DMS153 treated with DMSO at 0.1 percent for 48 hours (cell line): Measurements from ENCODE around the gene PNMA6E.
"Not testable (repeated sequence)": the region's sequence is repeated elsewhere in the genome, so short reads cannot be mapped to it uniquely, and the experiment has no call there.

Experiments used
- DNase-seq: peaks from one replicate; lab custom pipeline; 2025; ENCODE audit not compliant: unreplicated experiment; lab: John Stamatoyannopoulos, UW

Gene PNMA6E

DNA sequence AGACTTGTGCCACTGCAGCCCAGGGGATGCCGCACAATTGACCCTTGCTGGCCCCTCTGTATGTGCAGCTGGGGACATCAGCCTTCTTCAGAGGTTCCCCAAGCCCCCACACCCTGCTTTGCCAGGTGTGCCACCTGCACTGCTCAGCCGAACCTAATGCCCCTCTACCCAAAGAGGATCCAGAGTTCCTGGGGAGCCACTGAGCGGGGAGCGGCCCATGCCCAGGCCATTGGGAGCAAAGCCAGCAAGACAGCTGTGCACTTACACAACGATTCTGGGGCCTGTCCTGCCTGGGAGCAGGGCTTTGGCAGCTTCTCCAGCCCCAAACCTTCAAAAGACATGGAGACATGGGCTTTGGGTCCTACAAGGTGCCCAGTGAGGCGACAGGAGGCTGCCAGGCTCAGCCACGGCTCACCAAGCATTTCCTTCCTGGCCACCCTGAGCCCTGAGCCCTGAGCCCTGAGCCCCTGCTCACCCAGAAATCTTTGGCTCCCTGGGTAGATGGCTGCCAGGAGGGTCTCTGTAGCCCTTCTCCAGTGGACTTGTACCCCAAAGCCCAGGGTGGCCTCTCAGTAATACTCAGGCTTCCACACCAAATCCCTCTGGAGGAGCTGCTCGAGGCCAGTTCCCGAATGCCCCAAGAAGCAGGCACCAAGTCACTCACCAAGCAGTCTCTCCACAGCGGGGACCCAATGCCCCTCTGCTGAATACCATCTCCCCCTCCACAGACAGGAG, 13.0 kb downstream of the PNMA6E start:
- no peak for DNase-seq

- no peak for DNase-seq
Measured at GRCh38 chrX:153387345-153387744, 13.8 kb downstream of the PNMA6E start.

- no peak for DNase-seq
Measured at GRCh38 chrX:153386097-153386496, 15.1 kb downstream of the PNMA6E start.

DNA sequence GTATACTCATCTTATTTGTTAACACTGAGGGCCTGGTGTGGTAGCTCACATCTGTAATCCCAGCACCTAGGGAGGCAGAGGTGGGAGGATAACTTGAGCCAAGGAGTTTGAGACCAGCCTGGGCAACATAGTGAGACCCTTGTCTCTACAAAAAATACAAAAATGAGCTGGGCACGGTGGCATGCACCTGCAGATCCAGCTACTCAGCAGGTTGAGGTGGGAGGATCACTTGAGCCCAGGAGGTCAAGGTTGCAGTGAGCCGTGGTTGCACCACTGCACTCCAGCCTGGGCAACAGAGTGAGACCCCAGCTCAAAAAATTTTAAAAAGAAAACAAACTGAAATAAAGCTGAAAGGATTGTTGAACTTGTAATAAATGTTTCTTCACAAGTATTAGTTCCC, 16.2 kb downstream of the PNMA6E start:
- DNase-seq: not testable (repeated sequence)

DNA sequence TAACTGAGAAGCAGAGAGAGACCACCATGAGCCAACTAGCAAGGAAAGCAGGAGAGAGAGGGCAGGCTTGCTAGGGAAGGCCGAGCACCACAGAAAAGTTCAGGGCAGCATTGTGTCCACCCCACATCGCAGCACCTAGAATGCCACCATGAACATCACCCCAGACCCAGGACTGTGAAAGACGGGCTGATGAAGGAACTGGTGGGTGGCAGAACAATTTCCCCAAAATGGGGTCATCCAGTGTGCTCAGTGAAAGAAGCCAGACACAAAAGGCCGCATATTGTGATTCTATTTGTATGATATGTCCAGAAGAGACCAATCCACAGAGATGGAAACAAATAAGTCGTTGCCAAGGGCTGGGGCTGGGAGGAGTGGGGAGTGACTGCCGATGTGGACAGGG, 16.8 kb downstream of the PNMA6E start:
- no peak for DNase-seq

GRCh38 chrX:153382563-153383482, 18.3 kb downstream of the PNMA6E start:
- DNase-seq: no peak

DNA sequence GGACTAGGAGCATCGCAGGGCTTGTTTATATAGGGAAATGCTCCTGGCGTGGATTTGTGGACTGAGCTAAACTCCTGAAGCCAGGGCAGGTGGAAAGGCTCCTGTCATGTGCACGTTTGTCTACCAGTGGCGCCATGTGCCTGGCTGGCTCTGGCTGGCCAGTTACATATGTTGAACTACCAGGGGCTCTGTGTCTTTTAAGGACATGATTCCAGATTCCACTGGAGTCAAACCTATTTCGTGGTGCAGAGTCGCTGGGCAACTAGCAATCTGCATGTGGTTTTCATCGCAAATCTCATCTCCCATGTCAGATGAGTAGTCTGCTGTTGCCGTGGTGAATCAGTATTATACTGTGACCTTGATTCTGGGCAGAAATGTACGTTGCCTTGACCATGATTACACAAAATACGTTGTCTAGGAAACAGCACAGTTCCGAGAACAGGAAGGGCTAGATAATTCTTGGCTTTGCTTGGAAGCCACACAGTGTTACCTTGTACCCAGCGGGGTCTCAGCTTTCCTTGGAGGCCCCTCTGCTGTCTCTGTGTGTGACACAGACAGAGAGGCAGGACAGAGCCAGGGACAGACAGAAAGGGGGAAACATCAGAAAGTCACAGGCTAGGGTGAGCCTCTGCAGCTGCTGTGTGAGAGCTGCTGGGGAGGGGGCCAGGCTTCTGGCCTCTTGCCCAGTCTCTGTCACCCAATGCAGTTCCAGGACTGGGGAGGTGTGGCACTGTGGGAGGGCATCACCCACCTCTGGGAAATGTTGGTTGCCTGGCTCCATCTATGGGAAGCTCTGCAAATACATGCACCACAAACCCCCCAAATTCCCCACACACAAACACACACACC, 19.2 kb downstream of the PNMA6E start:
- peak; percentile 57 for DNase-seq

GRCh38 chrX:153380691-153381090, 20.5 kb downstream of the PNMA6E start:
- DNase-seq: no peak

GRCh38 chrX:153379971-153380581, 21.1 kb downstream of the PNMA6E start:
- no peak for DNase-seq

DNA sequence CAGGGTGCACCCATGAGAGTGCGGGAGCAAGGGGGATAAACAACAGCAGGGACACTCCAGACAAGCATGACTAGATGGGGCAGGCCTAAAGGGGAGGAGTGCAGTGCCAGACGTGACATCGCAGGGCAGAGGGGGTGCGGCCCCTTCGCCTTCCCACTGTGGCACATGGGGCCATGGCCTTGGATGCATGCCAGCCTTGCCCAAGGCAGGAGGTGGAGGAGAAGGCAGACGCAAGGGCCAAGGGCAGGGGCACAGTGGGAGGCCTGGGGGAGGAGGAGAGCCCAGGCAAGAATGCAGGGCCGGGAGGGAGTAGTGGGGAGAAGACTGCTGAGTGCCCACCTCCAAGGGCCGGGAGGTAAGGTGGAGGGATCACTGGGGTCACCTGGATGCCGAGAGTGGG, 21.6 kb downstream of the PNMA6E start:
- DNase-seq: no peak

DNA sequence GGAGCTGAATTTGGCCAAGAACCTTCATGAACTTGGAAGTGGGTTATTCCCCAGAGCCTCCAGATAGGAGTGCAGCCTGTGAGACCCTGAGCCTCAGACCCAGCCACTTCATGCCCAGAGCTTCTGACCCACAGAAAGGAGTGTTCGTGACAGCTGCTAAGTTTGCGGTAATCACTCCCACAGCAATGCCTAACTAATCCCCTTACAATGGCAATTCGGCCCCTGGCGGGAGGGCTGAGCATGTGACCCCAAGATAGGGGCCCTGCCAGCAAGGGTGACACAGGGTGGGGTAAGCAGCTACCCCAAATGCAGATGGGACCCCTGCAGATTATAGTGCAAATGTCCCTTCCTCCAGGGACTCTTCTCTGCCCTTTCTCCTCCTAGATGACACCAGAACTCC, 22.5 kb downstream of the PNMA6E start:
- DNase-seq: no peak

DNA sequence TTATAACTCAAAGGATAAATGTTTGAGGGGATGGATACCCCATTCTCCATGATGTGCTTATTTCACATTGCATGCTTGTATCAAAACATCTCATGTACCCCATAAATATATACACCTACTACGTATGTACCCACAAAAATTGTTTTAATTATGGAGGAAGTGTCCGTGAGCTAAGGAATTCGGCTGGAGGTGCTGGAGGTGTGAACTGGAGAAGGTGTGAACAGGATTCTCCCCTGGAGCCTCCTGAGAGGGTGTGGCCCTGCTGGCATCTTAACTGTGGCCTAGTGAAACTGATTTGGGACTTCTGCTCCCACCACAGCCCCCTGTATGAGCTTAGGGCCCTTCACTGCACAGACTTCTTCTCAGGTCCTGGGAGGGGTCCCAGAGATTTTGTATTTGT, 23.4 kb downstream of the PNMA6E start:
- no peak for DNase-seq

DNA sequence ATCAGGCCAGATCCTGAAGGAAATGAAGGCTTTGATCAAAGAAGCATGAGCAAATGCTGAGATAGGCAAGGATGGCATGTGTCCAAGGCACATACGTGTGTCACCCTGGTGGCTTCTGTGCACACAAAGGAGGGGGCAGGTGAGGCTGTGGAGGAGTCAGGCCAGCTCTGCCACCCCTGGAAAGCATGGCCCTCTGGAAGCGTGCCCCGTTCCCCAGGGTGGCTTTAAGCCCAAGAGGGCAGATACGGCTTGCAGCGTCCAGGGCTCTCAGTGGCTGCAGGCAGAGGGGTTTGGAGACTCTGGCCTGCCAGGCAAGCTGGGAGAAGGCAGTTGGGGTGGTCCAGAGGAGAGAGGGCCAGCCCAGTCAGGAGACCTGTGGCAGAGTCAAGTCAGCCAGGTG, 25.6 kb downstream of the PNMA6E start:
- no peak for DNase-seq

GRCh38 chrX:153374426-153374825, 26.7 kb downstream of the PNMA6E start:
- DNase-seq: no peak

DNA sequence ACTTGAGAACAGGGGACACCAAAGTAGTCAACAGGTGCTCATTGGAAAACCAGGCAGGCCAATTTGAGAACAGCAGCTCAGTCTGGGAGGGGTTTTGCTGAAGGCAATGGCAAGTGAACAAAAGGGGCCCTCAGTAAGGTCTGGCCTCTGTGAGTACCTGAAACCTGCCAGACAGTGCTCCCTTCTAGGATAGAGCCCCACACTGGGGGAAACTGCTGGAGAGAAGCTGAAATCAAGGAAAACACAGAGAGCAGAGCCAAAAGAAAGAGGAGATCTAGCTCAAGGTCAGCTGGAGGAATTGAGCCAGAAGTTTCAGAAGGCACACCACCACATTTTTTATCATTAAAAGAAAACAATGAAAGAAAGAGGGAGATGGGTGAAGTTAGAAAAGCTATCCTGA, 28.2 kb downstream of the PNMA6E start:
- no peak for DNase-seq

DNA sequence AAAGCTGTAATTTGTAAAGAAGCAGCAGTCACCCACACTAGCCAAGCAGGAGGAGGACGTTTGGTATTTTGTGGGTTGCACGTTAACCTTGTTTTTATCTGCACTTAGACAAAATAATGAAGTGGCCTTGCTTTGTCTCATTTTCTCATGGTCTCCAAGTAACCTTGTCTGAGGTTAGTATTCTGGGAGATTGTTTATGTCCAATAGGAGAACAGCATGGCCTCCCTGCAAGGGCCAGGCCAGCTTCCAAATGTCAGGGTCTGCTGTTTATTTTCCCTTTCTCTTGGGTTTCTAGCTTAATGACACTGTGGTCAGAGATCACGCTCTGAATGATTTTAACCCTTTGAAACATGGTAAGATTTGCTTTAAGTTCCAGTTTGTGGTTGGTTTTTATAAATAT, 29.9 kb downstream of the PNMA6E start:
- no peak for DNase-seq

GRCh38 chrX:153370293-153371055, 30.7 kb downstream of the PNMA6E start:
- no peak for DNase-seq

GRCh38 chrX:153366878-153367538, 34.1 kb downstream of the PNMA6E start:
- DNase-seq: no peak

DNA sequence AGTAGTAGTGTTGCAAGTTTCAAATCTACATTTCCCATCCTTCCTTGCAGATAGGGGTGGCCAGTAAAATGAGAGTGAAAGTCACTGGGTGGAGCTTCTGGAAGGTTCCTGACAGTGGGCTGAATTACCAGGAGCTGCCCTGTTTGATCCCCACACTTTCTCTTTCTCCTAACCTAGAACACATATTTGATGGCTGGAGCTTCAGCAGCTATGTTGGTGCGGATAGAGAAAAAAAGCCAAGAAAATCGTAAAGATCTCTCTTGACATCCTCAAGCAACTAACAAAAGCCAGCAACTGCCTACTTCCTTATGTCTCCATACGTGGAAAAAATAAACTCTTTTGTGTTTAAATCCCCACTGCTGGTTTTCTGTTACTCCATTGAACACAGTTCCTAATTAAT, 35.0 kb downstream of the PNMA6E start:
- DNase-seq: no peak

DNA sequence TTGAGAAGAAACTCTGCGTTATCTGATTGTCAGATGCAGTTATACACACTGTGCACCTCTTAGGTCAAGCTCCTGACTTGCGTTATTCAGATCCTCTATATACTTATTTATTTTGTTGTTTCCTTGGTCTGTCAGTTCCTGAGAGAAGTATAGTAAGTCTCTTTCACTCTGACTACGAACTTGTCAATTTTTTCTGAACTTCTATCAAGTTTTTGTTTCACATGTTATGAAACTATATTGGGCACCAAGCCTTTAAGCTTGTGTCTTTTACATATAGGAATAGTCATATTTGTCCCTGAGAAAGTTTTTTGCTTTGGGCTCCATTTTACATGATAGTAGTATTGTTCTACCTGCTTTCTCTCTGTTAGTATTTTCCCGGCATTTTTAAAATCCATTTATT, 35.5 kb downstream of the PNMA6E start:
- no peak for DNase-seq
